Measurements from ENCODE around the gene DGKG. TPM values are rescaled to one million over a fixed set of nuclear protein-coding genes. Genes with fewer than 3 reads are reported as not detected.

The DGKG gene
- total and polyA plus RNA-seq, 10 of the 15 experiments (the other 5 are each of a cell fraction or from before 2014, with no cell fraction given), result 0.39 to 6.2 (median 4.7) TPM

DNA sequence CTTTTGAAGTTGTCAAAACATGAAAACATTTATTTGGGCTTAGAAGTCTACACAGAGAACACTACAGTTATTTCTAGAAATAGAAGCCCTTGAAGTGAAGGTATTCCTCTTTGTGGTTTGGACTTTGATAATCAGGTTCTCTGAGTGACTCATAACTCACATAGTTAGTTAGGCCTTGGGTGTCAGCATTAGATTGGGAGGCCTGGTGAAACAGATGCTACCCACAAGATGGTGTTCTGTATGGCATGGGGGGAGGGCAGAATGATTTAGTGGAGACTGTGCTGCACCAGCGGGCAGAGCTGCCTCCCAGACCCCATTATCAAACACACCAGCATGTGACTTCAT lies 144.2 kb downstream of the DGKG start:
- WGBS (ENCODE audit: insufficient coverage, insufficient replicate concordance, low lambda C conversion rate, missing lambda C conversion rate), result 0% methylated on average over 1 of the region's 1 CpG
- intact Hi-C loops (cut with micrococcal nuclease; ENCODE audit: unreplicated experiment) (loop anchor here (5.0 kb wide), 1 partner anchor 65 kb away; no protein-coding TSS in a partner anchor), in situ Hi-C loops (cut with MboI) (no loop called here)
- Histone ChIP-seq H3K27me3 (replicated peaks in 1 of 2; ENCODE audit: control insufficient read depth in 2 of 2, insufficient read depth in 2 of 2, low read length in 1 of 2) (no peaks in the 10 kb centered on the region; a peak in 1 of 4 replicates), H3K4me3 (no peak overlapping the region), H3K4me1 (ENCODE audit: control insufficient read depth, insufficient read depth, low read length) (peaks cover 26% of the 10 kb centered on the region), H4K20me1 (ENCODE audit: control insufficient read depth, insufficient read depth) (no peaks in the 10 kb centered on the region), H3K9ac (ENCODE audit: control insufficient read depth, insufficient read depth, low read length) (no peak overlapping the region), H2AFZ (ENCODE audit: control insufficient read depth, low read depth, low read length) (no peak overlapping the region), H3K27ac (ENCODE audit: control insufficient read depth, insufficient read depth) (peak overlapping the region; percentile 57), H3K79me2 (ENCODE audit: control insufficient read depth, insufficient read depth, low read length) (no peaks in the 10 kb centered on the region), H3K36me3 (ENCODE audit: control insufficient read depth in 2 of 2, insufficient read depth in 2 of 2, low read length in 1 of 2) (no peaks in the 10 kb centered on the region), H3K4me2 (ENCODE audit: control insufficient read depth, insufficient read depth) (peak overlapping the region; percentile 65), H3K9me3 (replicated peaks; ENCODE audit: control insufficient read depth, insufficient read depth, low read length) (no peaks in the 10 kb centered on the region)
- SMC1A ChIA-PET (ENCODE audit: uncharacterized antibody, unreplicated experiment), result interaction anchor here (1.0 to 3.5 kb wide), 8 partner anchors 9 to 322 kb away, joined by 4 to 23 read pairs (median 10); no protein-coding TSS in a partner anchor
- no peak for FAIRE-seq
- POLR2A ChIA-PET, result interaction anchor here (0.5 to 1.0 kb wide), 2 partner anchors 14 to 347 kb away, joined by 3 to 5 read pairs; no protein-coding TSS in a partner anchor
- ATAC-seq, result peak; percentile 97
- RAD21 ChIA-PET (ENCODE audit: unreplicated experiment), result interaction anchor here (0.8 to 3.1 kb wide), 5 partner anchors 18 to 323 kb away, joined by 3 to 11 read pairs (median 5); no protein-coding TSS in a partner anchor
- CTCF ChIA-PET, result interaction anchor here (0.8 to 2.1 kb wide), 7 partner anchors 14 to 449 kb away, joined by 3 to 15 read pairs (median 4); no protein-coding TSS in a partner anchor
- no TSS peak for BruUV-seq (replicated peaks)
- peak; percentile 63 for DNase-seq (ENCODE audit: low read depth, low spot score)
- TF ChIP-seq KDM1A (IDR thresholded peaks at IDR 0.05; ENCODE audit: borderline replicate concordance) (no peak), SPI1 (IDR thresholded peaks at IDR 0.05; ENCODE audit: borderline replicate concordance, insufficient read depth, low read depth, low read length) (no peak), SIN3A (IDR thresholded peaks at IDR 0.05; ENCODE audit: low read depth, low read length) (no peak), SUPT20H (IDR thresholded peaks at IDR 0.05; ENCODE audit: borderline replicate concordance, control insufficient read depth, low read depth, low read length) (no peak), NFXL1 (IDR thresholded peaks at IDR 0.05; ENCODE audit: borderline replicate concordance) (no peak), FOXK2 (IDR thresholded peaks at IDR 0.05) (no peak), HDAC6 (IDR thresholded peaks at IDR 0.05; ENCODE audit: unreplicated experiment) (no peak), ZNF217 (IDR thresholded peaks at IDR 0.05) (peak; percentile 94), EP300 (IDR thresholded peaks at IDR 0.05; ENCODE audit: borderline replicate concordance in 1 of 2, control insufficient read depth in 1 of 2, low read depth in 2 of 2, low read length in 2 of 2) (peak; percentile 52 to 67; a peak in 3 of 4 replicates), EED (IDR thresholded peaks at IDR 0.05; ENCODE audit: low read depth) (peak; percentile 77), ZZZ3 (IDR thresholded peaks at IDR 0.05; ENCODE audit: control insufficient read depth, insufficient read length, low read depth) (no peak), YY1 (IDR thresholded peaks at IDR 0.05; ENCODE audit: low read depth, low read length) (peak; percentile 67; the same call in 1 of the 2 replicates), RELA (IDR thresholded peaks at IDR 0.05; ENCODE audit: borderline replicate concordance, partially characterized antibody) (no peak), IRF5 (IDR thresholded peaks at IDR 0.05; ENCODE audit: borderline replicate concordance) (no peak), EZH2 (IDR thresholded peaks at IDR 0.05; ENCODE audit: borderline replicate concordance, control insufficient read depth, low read depth, low read length) (no peak), SMC3 (IDR thresholded peaks at IDR 0.05; ENCODE audit: borderline replicate concordance, low read length) (no peak), RFX5 (IDR thresholded peaks at IDR 0.05; ENCODE audit: low read depth, low read length) (no peak)
- TF ChIP-seq, protein P1, sequence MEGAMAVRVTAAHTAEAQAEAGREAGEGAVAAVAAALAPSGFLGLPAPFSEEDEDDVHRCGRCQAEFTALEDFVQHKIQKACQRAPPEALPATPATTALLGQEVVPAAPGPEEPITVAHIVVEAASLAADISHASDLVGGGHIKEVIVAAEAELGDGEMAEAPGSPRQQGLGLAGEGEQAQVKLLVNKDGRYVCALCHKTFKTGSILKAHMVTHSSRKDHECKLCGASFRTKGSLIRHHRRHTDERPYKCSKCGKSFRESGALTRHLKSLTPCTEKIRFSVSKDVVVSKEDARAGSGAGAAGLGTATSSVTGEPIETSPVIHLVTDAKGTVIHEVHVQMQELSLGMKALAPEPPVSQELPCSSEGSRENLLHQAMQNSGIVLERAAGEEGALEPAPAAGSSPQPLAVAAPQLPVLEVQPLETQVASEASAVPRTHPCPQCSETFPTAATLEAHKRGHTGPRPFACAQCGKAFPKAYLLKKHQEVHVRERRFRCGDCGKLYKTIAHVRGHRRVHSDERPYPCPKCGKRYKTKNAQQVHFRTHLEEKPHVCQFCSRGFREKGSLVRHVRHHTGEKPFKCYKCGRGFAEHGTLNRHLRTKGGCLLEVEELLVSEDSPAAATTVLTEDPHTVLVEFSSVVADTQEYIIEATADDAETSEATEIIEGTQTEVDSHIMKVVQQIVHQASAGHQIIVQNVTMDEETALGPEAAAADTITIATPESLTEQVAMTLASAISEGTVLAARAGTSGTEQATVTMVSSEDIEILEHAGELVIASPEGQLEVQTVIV (IDR thresholded peaks at IDR 0.05; ENCODE audit: borderline replicate concordance, partially characterized antibody), result no peak
- TF ChIP-seq, protein P2, sequence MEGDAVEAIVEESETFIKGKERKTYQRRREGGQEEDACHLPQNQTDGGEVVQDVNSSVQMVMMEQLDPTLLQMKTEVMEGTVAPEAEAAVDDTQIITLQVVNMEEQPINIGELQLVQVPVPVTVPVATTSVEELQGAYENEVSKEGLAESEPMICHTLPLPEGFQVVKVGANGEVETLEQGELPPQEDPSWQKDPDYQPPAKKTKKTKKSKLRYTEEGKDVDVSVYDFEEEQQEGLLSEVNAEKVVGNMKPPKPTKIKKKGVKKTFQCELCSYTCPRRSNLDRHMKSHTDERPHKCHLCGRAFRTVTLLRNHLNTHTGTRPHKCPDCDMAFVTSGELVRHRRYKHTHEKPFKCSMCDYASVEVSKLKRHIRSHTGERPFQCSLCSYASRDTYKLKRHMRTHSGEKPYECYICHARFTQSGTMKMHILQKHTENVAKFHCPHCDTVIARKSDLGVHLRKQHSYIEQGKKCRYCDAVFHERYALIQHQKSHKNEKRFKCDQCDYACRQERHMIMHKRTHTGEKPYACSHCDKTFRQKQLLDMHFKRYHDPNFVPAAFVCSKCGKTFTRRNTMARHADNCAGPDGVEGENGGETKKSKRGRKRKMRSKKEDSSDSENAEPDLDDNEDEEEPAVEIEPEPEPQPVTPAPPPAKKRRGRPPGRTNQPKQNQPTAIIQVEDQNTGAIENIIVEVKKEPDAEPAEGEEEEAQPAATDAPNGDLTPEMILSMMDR (IDR thresholded peaks at IDR 0.05 in 2 of 3, conservative IDR thresholded peaks at IDR 0.05 in 1 of 3; ENCODE audit: control insufficient read depth in 2 of 3, extremely low read depth in 1 of 3, insufficient read depth in 1 of 3, low read depth in 3 of 3, low read length in 3 of 3), result no peak
